Measurements from ENCODE around the gene BCL7B. TPM values are rescaled to one million over a fixed set of nuclear protein-coding genes. Genes with fewer than 3 reads are reported as not detected.

Gene BCL7B
- total RNA-seq, 1 experiment from 2014 or later, result 41.0 TPM

DNA sequence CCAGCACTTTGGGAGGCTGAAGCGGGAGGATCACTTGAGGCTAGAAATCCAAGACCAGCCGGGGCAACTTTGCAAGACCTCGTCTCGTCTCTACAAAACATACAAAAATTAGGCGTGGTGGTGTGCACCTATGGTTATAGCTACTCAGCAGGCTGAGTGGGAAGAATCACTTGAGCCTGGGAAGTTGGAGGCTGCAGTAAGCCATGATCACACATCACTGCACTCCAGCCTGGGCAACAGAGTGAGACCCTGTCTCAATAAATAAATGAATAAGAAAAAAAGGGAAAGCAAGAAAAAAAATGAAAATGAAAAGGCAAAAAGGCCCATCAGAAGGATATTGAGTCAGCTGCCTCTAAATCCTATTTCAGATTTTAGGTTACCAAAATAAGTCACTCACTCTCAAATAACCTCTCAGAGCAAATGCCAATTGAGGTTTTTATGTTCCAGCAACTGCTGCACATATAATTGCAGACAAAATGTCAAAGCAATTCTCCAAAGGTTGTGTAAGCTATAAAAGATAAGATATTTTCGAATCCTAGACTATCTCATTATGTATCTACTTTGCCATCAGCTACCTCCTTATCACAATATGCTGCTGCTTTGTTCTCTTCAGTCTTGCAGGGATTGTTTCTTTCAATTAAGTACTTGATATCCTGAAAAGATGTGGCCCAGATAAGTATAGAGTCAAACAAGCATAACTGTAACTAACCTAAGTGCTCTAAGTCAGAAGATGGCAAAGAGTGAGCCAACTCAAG is 40.1 kb downstream of the BCL7B start:
- ATAC-seq (no peak), DNase-seq (no peak)
- ChIA-PET POLR2A (ENCODE audit: unreplicated experiment) (no interaction called here), CTCF (no interaction called here)
- Histone ChIP-seq H3K79me2 (ENCODE audit: low read length) (peaks cover 92% of the 10 kb centered on the region), H3F3A (ENCODE audit: low read length, unreplicated experiment) (no peaks in the 10 kb centered on the region), H3K4me1 (ENCODE audit: insufficient read depth, low read length) (peaks cover 13% of the 10 kb centered on the region; the same call in 1 of the 2 replicates), H3K9me2 (replicated peaks; ENCODE audit: low read length) (no peaks in the 10 kb centered on the region), H3K36me3 (ENCODE audit: low read depth, low read length) (peaks cover 30% of the 10 kb centered on the region; the same call in 1 of the 2 replicates), H3K9ac (ENCODE audit: low read length) (no peak overlapping the region), H3K4me3 (ENCODE audit: low read length) (no peak overlapping the region), H3K9me3 (ENCODE audit: low read length) (no peaks in the 10 kb centered on the region), H4K20me1 (ENCODE audit: low read length) (peaks cover 56% of the 10 kb centered on the region), H3K27ac (ENCODE audit: low read length) (no peak overlapping the region), H2AFZ (ENCODE audit: low read length) (no peak overlapping the region), H3K27me3 (ENCODE audit: low read length) (no peaks in the 10 kb centered on the region), H3K4me2 (ENCODE audit: low read length) (no peak overlapping the region)
- TF ChIP-seq EZH2 (IDR thresholded peaks at IDR 0.05; ENCODE audit: low read length, unreplicated experiment), result no peak
- TF ChIP-seq EZH2phosphoT487 (IDR thresholded peaks at IDR 0.05; ENCODE audit: borderline replicate concordance, low read length), result no peak
- TF ChIP-seq, protein P1, sequence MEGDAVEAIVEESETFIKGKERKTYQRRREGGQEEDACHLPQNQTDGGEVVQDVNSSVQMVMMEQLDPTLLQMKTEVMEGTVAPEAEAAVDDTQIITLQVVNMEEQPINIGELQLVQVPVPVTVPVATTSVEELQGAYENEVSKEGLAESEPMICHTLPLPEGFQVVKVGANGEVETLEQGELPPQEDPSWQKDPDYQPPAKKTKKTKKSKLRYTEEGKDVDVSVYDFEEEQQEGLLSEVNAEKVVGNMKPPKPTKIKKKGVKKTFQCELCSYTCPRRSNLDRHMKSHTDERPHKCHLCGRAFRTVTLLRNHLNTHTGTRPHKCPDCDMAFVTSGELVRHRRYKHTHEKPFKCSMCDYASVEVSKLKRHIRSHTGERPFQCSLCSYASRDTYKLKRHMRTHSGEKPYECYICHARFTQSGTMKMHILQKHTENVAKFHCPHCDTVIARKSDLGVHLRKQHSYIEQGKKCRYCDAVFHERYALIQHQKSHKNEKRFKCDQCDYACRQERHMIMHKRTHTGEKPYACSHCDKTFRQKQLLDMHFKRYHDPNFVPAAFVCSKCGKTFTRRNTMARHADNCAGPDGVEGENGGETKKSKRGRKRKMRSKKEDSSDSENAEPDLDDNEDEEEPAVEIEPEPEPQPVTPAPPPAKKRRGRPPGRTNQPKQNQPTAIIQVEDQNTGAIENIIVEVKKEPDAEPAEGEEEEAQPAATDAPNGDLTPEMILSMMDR (conservative IDR thresholded peaks at IDR 0.05; ENCODE audit: low read depth, low read length), result no peak
- intact Hi-C loops (cut with micrococcal nuclease), result no loop called here
- no TSS peak for BruUV-seq (replicated peaks)

DNA sequence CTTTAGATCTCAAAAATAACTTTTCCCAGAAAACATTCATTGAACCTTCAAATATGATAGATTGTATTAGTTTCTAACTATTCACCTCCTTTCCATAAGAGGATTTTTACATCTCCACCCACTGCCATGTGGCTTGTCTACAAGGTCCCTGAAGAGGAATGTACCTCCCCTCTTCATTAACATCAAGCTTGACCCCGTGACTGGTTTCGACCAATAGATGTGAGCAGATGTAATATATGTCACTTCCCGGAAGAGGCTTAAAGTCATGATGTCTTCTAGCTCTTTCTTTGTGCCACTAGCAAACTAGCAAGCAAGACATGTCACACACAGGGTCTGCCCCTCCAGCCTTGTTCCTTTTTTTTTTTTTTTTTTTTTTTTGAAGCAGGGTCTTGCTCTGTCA is 42.3 kb downstream of the BCL7B start:
- TF ChIP-seq EZH2phosphoT487 (IDR thresholded peaks at IDR 0.05; ENCODE audit: borderline replicate concordance, low read length) (no peak), EZH2 (IDR thresholded peaks at IDR 0.05; ENCODE audit: low read length, unreplicated experiment) (no peak)
- TF ChIP-seq, protein P1 (conservative IDR thresholded peaks at IDR 0.05; ENCODE audit: low read depth, low read length), result no peak
- ATAC-seq, result no peak
- no peak for DNase-seq
- Histone ChIP-seq H3F3A (ENCODE audit: low read length, unreplicated experiment) (no peaks in the 10 kb centered on the region), H3K4me3 (ENCODE audit: low read length) (no peak overlapping the region), H3K4me1 (ENCODE audit: insufficient read depth, low read length) (peaks cover 13% of the 10 kb centered on the region; the same call in 1 of the 2 replicates), H3K27me3 (ENCODE audit: low read length) (no peaks in the 10 kb centered on the region), H2AFZ (ENCODE audit: low read length) (no peak overlapping the region), H3K36me3 (ENCODE audit: low read depth, low read length) (peaks cover 34% of the 10 kb centered on the region), H3K79me2 (ENCODE audit: low read length) (peaks cover 98% of the 10 kb centered on the region), H4K20me1 (ENCODE audit: low read length) (peaks cover 55% of the 10 kb centered on the region), H3K9ac (ENCODE audit: low read length) (no peak overlapping the region), H3K9me3 (ENCODE audit: low read length) (no peaks in the 10 kb centered on the region), H3K27ac (ENCODE audit: low read length) (no peak overlapping the region), H3K9me2 (replicated peaks; ENCODE audit: low read length) (no peaks in the 10 kb centered on the region), H3K4me2 (ENCODE audit: low read length) (no peak overlapping the region)
- intact Hi-C loops (cut with micrococcal nuclease), result no loop called here
- POLR2A ChIA-PET (ENCODE audit: unreplicated experiment), result interaction anchor here (0.6 kb wide), 1 partner anchor 68 kb away, joined by 3 read pairs; no protein-coding TSS in a partner anchor
- CTCF ChIA-PET, result no interaction called here
- no TSS peak for BruUV-seq (replicated peaks)

All from PC-3 (cell line).